K562 (cell line): ENCODE results near the gene SRMS. TPM values are rescaled to one million over a fixed set of nuclear protein-coding genes. Genes with fewer than 3 reads are reported as not detected.
A peak's percentile ranks its signal among the peaks of the same experiment; 100 is the strongest.

Experiments used
- ATAC-seq: fragments of 200-7000 bp; cut with Tn5 transposase; 3 replicates; pipeline ENCODE4 v1.9.1; 2020; ENCODE audit warnings: moderate library complexity
- BruUV-seq: library from RNA; stranded (reverse); fragments of 400-500 nt; replicated peaks from 2 replicates; lab custom pipeline; 2021; lab: Mats Ljungman, UMichigan
- CTCF ChIA-PET: fragments of 300-600 bp; formaldehyde crosslinking; extraction: SDS; loops from one replicate; lab custom pipeline; 2021; ENCODE audit warnings: low intra/inter-chr PET ratio; lab: Yijun Ruan, JAX
- POLR2A ChIA-PET: fragments of 300-600, 350-650 bp; sonication (Branson Sonifier 250); formaldehyde crosslinking; extraction: SDS; loops from one replicate; lab custom pipeline; 2021; ENCODE audit warnings: antibody characterized with exemption, inconsistent platforms; lab: Yijun Ruan, JAX
- DNase-seq, 4 experiments: peaks; one replicate each; pipeline versions ENCODE4 v3.0.0 to v3.0.0-alpha.2; 2011 to 2018; ENCODE audit warnings: low spot score in 3 of 4, mixed read lengths in 3 of 4; ENCODE audit errors: extremely low read depth in 1 of 4
- FAIRE-seq: peaks from 2 replicates; lab custom pipeline; 2011; peaks lifted over from hg19 to GRCh38; lab: Jason Lieb, UNC
- H2AFZ ChIP-seq: 2 replicates; pipeline ENCODE4 v1.6.0; 2011; ENCODE audit warnings: low read depth, low read length, control low read depth, inconsistent platforms
- H3K27ac ChIP-seq: fragments of 200-600 bp; 3 replicates; pipeline ENCODE4 v1.8.0; 2011; ENCODE audit warnings: low read depth, mild to moderate bottlenecking, control low read depth, inconsistent platforms, low read length, moderate library complexity, mixed read lengths; ENCODE audit errors: extremely low read depth
- H3K27me3 ChIP-seq, 2 experiments: fragments of 300-600 bp in 1 of 2; 2 replicates in 1 of 2; 3 replicates in 1 of 2; pipeline versions ENCODE4 v1.6.0 to v1.8.0; 2011; ENCODE audit warnings: inconsistent platforms in 2 of 2, low read length in 2 of 2, mild to moderate bottlenecking in 1 of 2, mixed read lengths in 1 of 2, moderate library complexity in 1 of 2; ENCODE audit not compliant: control insufficient read depth in 2 of 2, insufficient read depth in 2 of 2
- H3K36me3 ChIP-seq: fragments of 300-600 bp; 3 replicates; pipeline ENCODE4 v1.8.0; 2011; ENCODE audit warnings: mild to moderate bottlenecking, low read length, inconsistent platforms; ENCODE audit not compliant: control insufficient read depth, insufficient read depth
- H3K4me1 ChIP-seq, 2 experiments: fragments of 200-600 bp in 1 of 2; replicated peaks in 1 of 2; 2 replicates in 1 of 2; 3 replicates in 1 of 2; pipeline versions ENCODE4 v1.5.1 to v1.8.0; 2011; ENCODE audit warnings: inconsistent platforms in 2 of 2, low read length in 2 of 2, mild to moderate bottlenecking in 1 of 2, mixed read lengths in 1 of 2, moderate library complexity in 1 of 2; ENCODE audit not compliant: control insufficient read depth in 2 of 2, insufficient read depth in 2 of 2
- H3K4me2 ChIP-seq: 2 replicates; pipeline ENCODE4 v1.6.1; 2011; ENCODE audit warnings: low read length, control low read depth, inconsistent platforms, mixed read lengths; ENCODE audit not compliant: insufficient read depth
- H3K4me3 ChIP-seq: fragments of 200-600 bp; sonication (generic), shearing (Covaris generic); 2 replicates; pipeline ENCODE4 v1.5.1; 2016; ENCODE audit warnings: control low read depth, inconsistent platforms
- H3K79me2 ChIP-seq: fragments of 200-600 bp; 3 replicates; pipeline ENCODE4 v1.8.0; 2011; ENCODE audit warnings: low read length, inconsistent platforms; ENCODE audit not compliant: control insufficient read depth, insufficient read depth
- H3K9ac ChIP-seq, 2 experiments: 2 replicates each; pipeline versions ENCODE4 v1.6.0 to v1.6.1; 2011; ENCODE audit warnings: low read depth in 2 of 2, low read length in 2 of 2, control low read depth in 1 of 2, inconsistent platforms in 1 of 2, mild to moderate bottlenecking in 1 of 2, mixed read lengths in 1 of 2; ENCODE audit not compliant: insufficient read depth in 1 of 2
- H3K9me1 ChIP-seq: one replicate; pipeline ENCODE4 v1.6.0; 2011; ENCODE audit warnings: inconsistent platforms, mild to moderate bottlenecking, low read length, moderate library complexity; ENCODE audit not compliant: control insufficient read depth, insufficient read depth
- H3K9me3 ChIP-seq: replicated peaks from 2 replicates; pipeline ENCODE4 v1.5.1; 2011; ENCODE audit warnings: low read depth, low read length, inconsistent platforms; ENCODE audit not compliant: control insufficient read depth, insufficient read depth
- H4K20me1 ChIP-seq: replicated peaks from 2 replicates; pipeline ENCODE4 v1.6.1; 2011; ENCODE audit warnings: low read length, inconsistent platforms, mixed read lengths; ENCODE audit not compliant: control insufficient read depth, insufficient read depth
- CGGBP1 ChIP-seq: fragments of 250-450 bp; sonication (Bioruptor Pico); IDR thresholded peaks from 2 replicates; pipeline ENCODE4 v1.9.0; 2021; ENCODE audit warnings: mild to moderate bottlenecking
- CREB1 ChIP-seq, 2 experiments: sonication (generic) in 1 of 2; formaldehyde crosslinking in 1 of 2; IDR thresholded peaks; 2 replicates each; pipeline versions ENCODE4 v1.6.1 to v1.8.0; 2012 to 2022; ENCODE audit warnings: inconsistent platforms in 1 of 2, mild to moderate bottlenecking in 1 of 2, missing genetic modification reagents in 1 of 2, moderate library complexity in 1 of 2
- NONO ChIP-seq, 2 experiments: fragments of 200-400 bp in 1 of 2; fragments of 450-650 bp in 1 of 2; formaldehyde crosslinking in 1 of 2; IDR thresholded peaks; 2 replicates each; pipeline ENCODE4 v1.6.1; 2017; ENCODE audit warnings: low read depth in 2 of 2, mild to moderate bottlenecking in 2 of 2, moderate library complexity in 2 of 2, low read length in 1 of 2
- NR1H2 ChIP-seq: sonication (generic); formaldehyde crosslinking; IDR thresholded peaks from 2 replicates; pipeline ENCODE4 v1.4.0; 2020; ENCODE audit warnings: mild to moderate bottlenecking, missing genetic modification reagents
- PHF8 ChIP-seq: fragments of 200-600 bp; sonication (generic); IDR thresholded peaks from 2 replicates; pipeline ENCODE4 v1.6.1; 2012; ENCODE audit warnings: mixed run types, mild to moderate bottlenecking, inconsistent platforms, low read length, moderate library complexity, borderline replicate concordance
- POLR2B ChIP-seq: fragments of 450-650 bp; IDR thresholded peaks from 2 replicates; pipeline ENCODE4 v1.6.1; 2018; ENCODE audit warnings: low read depth; ENCODE audit not compliant: partially characterized antibody
- PTTG1 ChIP-seq: fragments of 450-650 bp; IDR thresholded peaks from 2 replicates; pipeline ENCODE4 v1.6.1; 2016; ENCODE audit warnings: low read depth, mild to moderate bottlenecking, missing genetic modification characterization, missing compliant biosample characterization
- SP1 ChIP-seq: sonication (generic); formaldehyde crosslinking; IDR thresholded peaks from 2 replicates; pipeline ENCODE4 v1.8.1; 2022; ENCODE audit warnings: mild to moderate bottlenecking, missing genetic modification reagents
- VEZF1 ChIP-seq: fragments of 200-800 bp; sonication (Bioruptor generic); IDR thresholded peaks from 2 replicates; pipeline ENCODE4 v1.6.1; 2017; ENCODE audit warnings: missing genetic modification characterization, missing compliant biosample characterization
- ZBTB11 ChIP-seq, 3 experiments: fragments of 200-800 bp in 1 of 3; fragments of 250-450 bp in 1 of 3; fragments of 450-650 bp in 1 of 3; sonication (Bioruptor Pico) in 1 of 3; sonication (Bioruptor generic) in 1 of 3; formaldehyde crosslinking in 1 of 3; IDR thresholded peaks; 2 replicates each; pipeline versions ENCODE4 v1.6.1 to v1.8.0; 2016 to 2022; ENCODE audit warnings: mild to moderate bottlenecking in 2 of 3, missing genetic modification characterization in 2 of 3, missing compliant biosample characterization in 1 of 3, moderate library complexity in 1 of 3
- ZSCAN32 ChIP-seq: fragments of 450-650 bp; formaldehyde crosslinking; IDR thresholded peaks from 2 replicates; pipeline ENCODE4 v1.4.0; 2020; ENCODE audit warnings: mild to moderate bottlenecking, moderate library complexity
- WGBS: fragments of 100-300 bp; shearing (Covaris generic); methylation state at CpG from one replicate; pipeline ENCODE4 v1.1.6; 2016; ENCODE audit warnings: low coverage, mixed read lengths; ENCODE audit not compliant: insufficient coverage; ENCODE audit errors: missing lambda C conversion rate; 5-methylcytosine and 5-hydroxymethylcytosine counted together
- in situ Hi-C: fragments of 300-500 bp; cut with MboI; formaldehyde crosslinking; loops from 4 replicates; pipeline ENCODE4 v1.15.0; 2018; ENCODE audit warnings: inconsistent platforms, mixed read lengths
- intact Hi-C: fragments of 100-400 bp; cut with micrococcal nuclease; formaldehyde crosslinking; loops from 2 replicates; pipeline ENCODE4 v1.14.2; 2022
- polyA plus RNA-seq, 8 experiments: library from polyadenylated mRNA; depleted of rRNA in 4 of 8; stranded (reverse) in 5 of 8; unstranded in 3 of 8; fragments of >200 nt; fragmentation: Nextera tagmentation in 2 of 8; fragmentation: Illumina TruSeq in 1 of 8; extraction: Ambion mirVana in 2 of 8; extraction: Trizol in 1 of 8; gene quantifications; 2 replicates each; pipeline versions ENCODE4 v1.2.1 to v1.2.3, GENCODE V29; 2011 to 2014; ENCODE audit warnings: inconsistent platforms in 1 of 8, missing spikeins in 1 of 8
- total RNA-seq, 7 experiments: library from RNA; depleted of rRNA in 6 of 7; stranded (reverse); fragments of >200 nt in 6 of 7; fragmentation: Illumina TruSeq in 2 of 7; extraction: Trizol in 2 of 7; gene quantifications; 2 replicates each; pipeline versions ENCODE4 v1.2.1 to v1.2.3, GENCODE V29; 2011 to 2021; ENCODE audit warnings: low replicate concordance in 1 of 7

SRMS gene
- total and polyA plus RNA-seq, 9 of the 15 experiments (the other 6 are each of a cell fraction or from before 2014, with no cell fraction given), result 0.07 TPM; not detected in 8

- no peak for TF ChIP-seq CGGBP1 (CRISPR knock-in tag)
- peak; percentile 76 for TF ChIP-seq VEZF1 (CRISPR knock-in tag)
- TF ChIP-seq PHF8, result peak; percentile 83; the same call in 1 of the 2 replicates
- TF ChIP-seq CREB1 (IDR thresholded peaks at IDR 0.05), result peak; percentile 79
- peak; percentile 74 for TF ChIP-seq CREB1 (CRISPR knock-in tag; IDR thresholded peaks at IDR 0.05)
- TF ChIP-seq, all 486 proteins: peak for 52
Observed at GRCh38 chr20:63520504-63520933, 27.0 kb downstream of the SRMS start, which contains the start of gene PPDPF (continued).

GRCh38 chr20:63519668-63520503, 27.7 kb downstream of the SRMS start:
- TSS peak; percentile 70 for BruUV-seq
- H3K9ac ChIP-seq, result peak overlapping the region; percentile 53 to 98; a peak in 3 of 4 replicates
- peaks cover 7% of the 10 kb centered on the region for H3K9me3 ChIP-seq
- ChIA-PET POLR2A (interaction anchor here (0.6 to 1.5 kb wide), 11 partner anchors 10 to 179 kb away, joined by 3 to 19 read pairs (median 4); no protein-coding TSS in a partner anchor), CTCF (interaction anchor here (1.0 kb wide), 1 partner anchor 24 kb away, joined by 5 read pairs; no protein-coding TSS in a partner anchor)
- in situ Hi-C loops, result no loop called here
- peak overlapping the region; percentile 74 for H2AFZ ChIP-seq
- peaks cover 23% of the 10 kb centered on the region; the same call in 2 of the 3 replicates for H3K36me3 ChIP-seq
- peak overlapping the region; percentile 96; the same call in 1 of the 3 replicates for H3K27ac ChIP-seq
- H3K4me1 ChIP-seq, result peaks cover 10 to 57% of the 10 kb centered on the region in 2 experiments
- H4K20me1 ChIP-seq, result no peaks in the 10 kb centered on the region
- peaks cover 14% of the 10 kb centered on the region for H3K79me2 ChIP-seq
- intact Hi-C loops, result no loop called here
- peak overlapping the region; percentile 66 for H3K4me2 ChIP-seq
- H3K27me3 ChIP-seq, result peaks cover 29 to 39% of the 10 kb centered on the region in 2 experiments
- H3K4me3 ChIP-seq, result peak overlapping the region; percentile 85
- FAIRE-seq (no peak), ATAC-seq (peak; percentile 59), DNase-seq (peak; percentile 66 to 75 (median 72))
- 9% methylated on average over 33 of the region's 72 CpGs for whole genome bisulfite sequencing
- H3K9me1 ChIP-seq, result no peaks in the 10 kb centered on the region
- TF ChIP-seq POLR2B, result no peak
- 0 out of 2 replicates have a peak, but pooled peaks have one; percentile 11 for TF ChIP-seq NR1H2 (CRISPR knock-in tag)
- peak in 1 of 3 experiments; percentile 44; a peak in 1 of 6 replicates for TF ChIP-seq ZBTB11 (CRISPR knock-in tag; IDR thresholded peaks at IDR 0.05)
- peak; percentile 52 for TF ChIP-seq SP1
- TF ChIP-seq ZSCAN32 (CRISPR knock-in tag), result no peak
- peak in 1 of 2 experiments; percentile 61; a peak in 2 of 4 replicates for TF ChIP-seq NONO (IDR thresholded peaks at IDR 0.05; ENCODE audit: low read depth in 2 of 2, low read length in 1 of 2)
- no peak for TF ChIP-seq PTTG1 (tag)
